ENCODE data around the gene PCDH9.
"Not testable (repeated sequence)": the region's sequence is repeated elsewhere in the genome, so short reads cannot be mapped to it uniquely, and the experiment has no call there.

Gene PCDH9

DNA sequence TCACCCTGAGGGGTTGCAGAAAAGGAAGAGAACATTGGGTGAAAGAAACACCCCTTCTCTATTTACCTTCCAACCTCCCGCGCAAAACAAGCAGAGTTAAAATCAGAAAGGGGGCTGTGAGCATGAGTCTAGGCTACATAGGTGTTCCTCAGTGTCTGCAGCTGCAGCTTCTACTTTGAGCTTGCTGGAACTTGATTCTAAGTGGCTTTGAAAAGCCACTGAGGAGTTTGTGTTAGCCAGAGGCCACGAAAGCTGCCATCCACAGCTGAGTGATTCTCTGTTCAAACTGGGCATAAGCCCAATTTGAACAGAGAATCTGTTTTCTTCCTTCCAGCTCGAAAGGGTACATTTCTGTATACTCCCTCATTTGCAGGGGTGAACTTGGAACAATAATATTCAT, 343.9 kb downstream of the PCDH9 start:
- Histone ChIP-seq H4K12ac (ENCODE audit: low read depth, low read length) (no peak overlapping the region), H3K4me1 (ENCODE audit: control insufficient read depth in 1 of 2, insufficient read depth in 2 of 2, low read length in 2 of 2) (no peaks in the 10 kb centered on the region), H2AK5ac (ENCODE audit: low read length) (no peak overlapping the region), H3K4me3 (ENCODE audit: low read depth, low read length) (no peak overlapping the region), H4K8ac (ENCODE audit: low read depth, low read length) (no peak overlapping the region), H3K79me1 (ENCODE audit: low read length) (no peaks in the 10 kb centered on the region), H2BK5ac (ENCODE audit: low read depth, low read length, poor library complexity) (no peak overlapping the region), H3K4ac (ENCODE audit: low read depth, low read length) (no peak overlapping the region), H3K23ac (ENCODE audit: low read length) (no peak overlapping the region), H3K9ac (ENCODE audit: low read length) (no peak overlapping the region), H2BK12ac (ENCODE audit: low read length) (no peak overlapping the region), H3K79me2 (ENCODE audit: control insufficient read depth, insufficient read depth, low read length, poor library complexity) (no peaks in the 10 kb centered on the region), H3K27me3 (ENCODE audit: insufficient read depth, low read length) (no peaks in the 10 kb centered on the region), H3K9me3 (ENCODE audit: insufficient read depth, low read depth, low read length) (no peaks in the 10 kb centered on the region), H3K4me2 (ENCODE audit: low read length) (no peak overlapping the region), H3K27ac (ENCODE audit: low read depth, low read length) (no peak overlapping the region), H2AFZ (ENCODE audit: insufficient read depth, low read length, poor library complexity) (no peak overlapping the region), H3K36me3 (ENCODE audit: control insufficient read depth in 1 of 2, insufficient read depth in 2 of 2, low read length in 2 of 2) (no peaks in the 10 kb centered on the region), H4K91ac (ENCODE audit: low read depth, low read length) (no peak overlapping the region), H3K18ac (ENCODE audit: low read length) (no peak overlapping the region), H3K14ac (ENCODE audit: low read length) (no peak overlapping the region), H2BK120ac (ENCODE audit: insufficient read depth, low read length, poor library complexity) (no peak overlapping the region)
- no peak for DNase-seq
- no CpG with 5 or more reads among the region's 4 CpGs for WGBS (ENCODE audit: extremely low coverage, insufficient coverage, insufficient read length)

DNA sequence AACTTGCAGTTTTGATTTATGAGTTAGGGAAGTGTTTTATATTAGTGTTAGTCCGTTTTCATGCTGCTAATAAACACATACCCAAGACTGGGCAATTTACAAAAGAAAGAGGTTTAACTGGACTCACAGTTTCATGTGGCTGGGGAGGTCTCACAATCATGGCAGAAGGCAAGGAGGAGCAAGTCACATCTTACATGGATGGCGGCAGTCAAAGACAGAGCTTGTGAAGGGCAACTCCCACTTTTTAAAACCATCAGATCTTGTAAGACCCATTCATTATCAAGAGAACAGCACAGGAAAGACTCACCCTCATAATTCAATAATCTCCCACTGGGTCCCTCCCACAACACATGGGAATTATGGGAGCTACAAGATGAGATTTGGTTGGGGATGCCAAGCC, 349.0 kb downstream of the PCDH9 start:
- H3K23ac ChIP-seq (ENCODE audit: low read length); H3K27ac ChIP-seq (ENCODE audit: low read depth, low read length); H3K79me1 ChIP-seq (ENCODE audit: low read length); H3K4me2 ChIP-seq (ENCODE audit: low read length); H3K4me1 ChIP-seq (ENCODE audit: control insufficient read depth in 1 of 2, insufficient read depth in 2 of 2, low read length in 2 of 2); H2AK5ac ChIP-seq (ENCODE audit: low read length); H2AFZ ChIP-seq (ENCODE audit: insufficient read depth, low read length, poor library complexity); H3K4ac ChIP-seq (ENCODE audit: low read depth, low read length); H4K8ac ChIP-seq (ENCODE audit: low read depth, low read length); H3K79me2 ChIP-seq (ENCODE audit: control insufficient read depth, insufficient read depth, low read length, poor library complexity); H3K27me3 ChIP-seq (ENCODE audit: insufficient read depth, low read length); DNase-seq; H3K36me3 ChIP-seq (ENCODE audit: control insufficient read depth in 1 of 2, insufficient read depth in 2 of 2, low read length in 2 of 2); H3K18ac ChIP-seq (ENCODE audit: low read length); H3K14ac ChIP-seq (ENCODE audit: low read length); H3K4me3 ChIP-seq (ENCODE audit: low read depth, low read length); H3K9me3 ChIP-seq (ENCODE audit: insufficient read depth, low read depth, low read length); H4K91ac ChIP-seq (ENCODE audit: low read depth, low read length); H2BK5ac ChIP-seq (ENCODE audit: low read depth, low read length, poor library complexity); H2BK12ac ChIP-seq (ENCODE audit: low read length); H4K12ac ChIP-seq (ENCODE audit: low read depth, low read length); H2BK120ac ChIP-seq (ENCODE audit: insufficient read depth, low read length, poor library complexity); H3K9ac ChIP-seq (ENCODE audit: low read length): not testable (repeated sequence)
- no CpG with 5 or more reads among the region's 2 CpGs for WGBS (ENCODE audit: extremely low coverage, insufficient coverage, insufficient read length)

DNA sequence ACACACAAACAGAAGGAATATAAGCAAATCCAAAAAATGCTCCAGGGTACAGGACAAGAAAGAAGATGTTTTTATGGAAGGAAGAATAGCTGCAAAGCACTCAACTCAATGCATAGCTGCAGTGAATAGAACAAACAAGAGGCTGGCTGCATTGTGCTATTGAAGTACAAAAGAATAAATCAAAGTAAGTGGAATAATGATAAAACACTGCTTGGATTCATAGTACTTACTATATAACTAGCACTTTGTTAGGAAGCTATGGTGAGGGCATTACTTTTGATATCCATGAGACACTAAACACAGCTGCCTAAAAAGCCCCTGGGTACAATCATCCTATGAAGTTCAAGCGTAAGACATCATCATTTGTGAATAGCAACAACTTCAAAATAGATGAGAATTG, 350.1 kb downstream of the PCDH9 start:
- no peak overlapping the region for H2AFZ ChIP-seq (ENCODE audit: insufficient read depth, low read length, poor library complexity)
- no peaks in the 10 kb centered on the region for H3K9me3 ChIP-seq (ENCODE audit: insufficient read depth, low read depth, low read length)
- no peak overlapping the region for H3K27ac ChIP-seq (ENCODE audit: low read depth, low read length)
- H2AK5ac ChIP-seq (ENCODE audit: low read length), result no peak overlapping the region
- H3K9ac ChIP-seq (ENCODE audit: low read length), result no peak overlapping the region
- no peak overlapping the region for H3K14ac ChIP-seq (ENCODE audit: low read length)
- no peak overlapping the region for H4K12ac ChIP-seq (ENCODE audit: low read depth, low read length)
- H3K4me3 ChIP-seq (ENCODE audit: low read depth, low read length), result no peak overlapping the region
- H3K27me3 ChIP-seq (ENCODE audit: insufficient read depth, low read length), result no peaks in the 10 kb centered on the region
- H2BK12ac ChIP-seq (ENCODE audit: low read length), result no peak overlapping the region
- H4K8ac ChIP-seq (ENCODE audit: low read depth, low read length), result no peak overlapping the region
- no peak overlapping the region for H3K23ac ChIP-seq (ENCODE audit: low read length)
- no peaks in the 10 kb centered on the region for H3K36me3 ChIP-seq (ENCODE audit: control insufficient read depth in 1 of 2, insufficient read depth in 2 of 2, low read length in 2 of 2)
- WGBS (ENCODE audit: extremely low coverage, insufficient coverage, insufficient read length), result no CpG with 5 or more reads among the region's 1 CpG
- no peak overlapping the region for H3K4me2 ChIP-seq (ENCODE audit: low read length)
- no peaks in the 10 kb centered on the region for H3K79me2 ChIP-seq (ENCODE audit: control insufficient read depth, insufficient read depth, low read length, poor library complexity)
- H3K4me1 ChIP-seq (ENCODE audit: control insufficient read depth in 1 of 2, insufficient read depth in 2 of 2, low read length in 2 of 2), result no peaks in the 10 kb centered on the region
- H3K79me1 ChIP-seq (ENCODE audit: low read length), result no peaks in the 10 kb centered on the region
- H2BK5ac ChIP-seq (ENCODE audit: low read depth, low read length, poor library complexity), result no peak overlapping the region
- no peak overlapping the region for H2BK120ac ChIP-seq (ENCODE audit: insufficient read depth, low read length, poor library complexity)
- no peak overlapping the region for H3K18ac ChIP-seq (ENCODE audit: low read length)
- H3K4ac ChIP-seq (ENCODE audit: low read depth, low read length), result no peak overlapping the region
- no peak overlapping the region for H4K91ac ChIP-seq (ENCODE audit: low read depth, low read length)
- no peak for DNase-seq

DNA sequence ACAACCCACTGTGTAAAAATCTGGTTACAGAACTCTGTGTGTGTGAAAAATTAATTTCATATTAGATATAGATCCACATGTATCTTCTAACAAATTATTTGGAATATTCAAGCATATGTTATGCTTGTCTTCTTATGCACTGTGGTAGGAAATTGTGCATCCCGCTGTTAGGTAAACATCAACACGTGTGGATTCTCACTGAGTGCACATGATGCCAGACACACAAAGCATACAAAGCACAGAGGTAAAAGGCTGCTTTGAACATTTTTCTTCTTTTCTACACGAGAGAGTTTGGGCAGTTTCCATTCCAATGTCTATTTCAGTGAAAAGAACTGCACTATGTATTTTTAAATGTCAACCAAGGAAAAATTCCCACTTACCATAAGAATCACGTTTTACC, 354.9 kb downstream of the PCDH9 start:
- Histone ChIP-seq H3K9ac (ENCODE audit: low read length) (no peak overlapping the region), H3K4me3 (ENCODE audit: low read depth, low read length) (no peak overlapping the region), H2AK5ac (ENCODE audit: low read length) (no peak overlapping the region), H2BK12ac (ENCODE audit: low read length) (no peak overlapping the region), H2BK5ac (ENCODE audit: low read depth, low read length, poor library complexity) (no peak overlapping the region), H3K14ac (ENCODE audit: low read length) (no peak overlapping the region), H2BK120ac (ENCODE audit: insufficient read depth, low read length, poor library complexity) (no peak overlapping the region), H3K27ac (ENCODE audit: low read depth, low read length) (no peak overlapping the region), H3K4ac (ENCODE audit: low read depth, low read length) (no peak overlapping the region), H3K9me3 (ENCODE audit: insufficient read depth, low read depth, low read length) (no peaks in the 10 kb centered on the region), H3K79me1 (ENCODE audit: low read length) (no peaks in the 10 kb centered on the region), H3K18ac (ENCODE audit: low read length) (no peak overlapping the region), H3K4me2 (ENCODE audit: low read length) (no peak overlapping the region), H3K79me2 (ENCODE audit: control insufficient read depth, insufficient read depth, low read length, poor library complexity) (no peaks in the 10 kb centered on the region), H2AFZ (ENCODE audit: insufficient read depth, low read length, poor library complexity) (no peak overlapping the region), H3K23ac (ENCODE audit: low read length) (no peak overlapping the region), H4K91ac (ENCODE audit: low read depth, low read length) (no peak overlapping the region), H3K27me3 (ENCODE audit: insufficient read depth, low read length) (no peaks in the 10 kb centered on the region), H3K4me1 (ENCODE audit: control insufficient read depth in 1 of 2, insufficient read depth in 2 of 2, low read length in 2 of 2) (no peaks in the 10 kb centered on the region), H3K36me3 (ENCODE audit: control insufficient read depth in 1 of 2, insufficient read depth in 2 of 2, low read length in 2 of 2) (no peaks in the 10 kb centered on the region), H4K12ac (ENCODE audit: low read depth, low read length) (no peak overlapping the region), H4K8ac (ENCODE audit: low read depth, low read length) (no peak overlapping the region)
- DNase-seq, result no peak
- whole genome bisulfite sequencing (ENCODE audit: extremely low coverage, insufficient coverage, insufficient read length), result no CpG with 5 or more reads among the region's 4 CpGs

Data from trophoblast cell (in vitro differentiated cells and primary cell).